ENCODE data around the gene ENTREP3. TPM values are rescaled to one million over a fixed set of nuclear protein-coding genes. Genes with fewer than 3 reads are reported as not detected.
"Not testable (repeated sequence)": the region's sequence is repeated elsewhere in the genome, so short reads cannot be mapped to it uniquely, and the experiment has no call there.

The ENTREP3 gene
- total RNA-seq, 1 donor, result 7.8 TPM

DNA sequence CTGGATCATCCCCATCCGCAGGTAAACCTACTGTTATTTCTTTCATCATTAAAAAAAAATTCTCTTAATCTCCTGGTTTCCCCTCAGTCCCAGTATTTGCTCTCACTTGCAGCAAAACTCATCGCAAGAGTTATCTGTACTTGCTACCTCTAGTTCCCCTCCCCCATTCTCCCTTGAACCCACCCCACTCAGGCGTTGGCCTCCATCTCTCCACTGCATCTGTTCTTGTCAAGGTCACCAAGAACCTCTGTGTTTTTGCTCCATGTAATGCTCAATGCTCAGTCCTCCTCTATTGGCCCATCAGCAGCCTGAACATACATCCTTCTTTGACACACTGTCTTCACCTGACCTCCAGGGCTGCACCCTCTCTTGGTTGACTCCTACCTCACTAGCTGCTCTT, 41.4 kb upstream of the ENTREP3 start:
- TF ChIP-seq, protein P1, sequence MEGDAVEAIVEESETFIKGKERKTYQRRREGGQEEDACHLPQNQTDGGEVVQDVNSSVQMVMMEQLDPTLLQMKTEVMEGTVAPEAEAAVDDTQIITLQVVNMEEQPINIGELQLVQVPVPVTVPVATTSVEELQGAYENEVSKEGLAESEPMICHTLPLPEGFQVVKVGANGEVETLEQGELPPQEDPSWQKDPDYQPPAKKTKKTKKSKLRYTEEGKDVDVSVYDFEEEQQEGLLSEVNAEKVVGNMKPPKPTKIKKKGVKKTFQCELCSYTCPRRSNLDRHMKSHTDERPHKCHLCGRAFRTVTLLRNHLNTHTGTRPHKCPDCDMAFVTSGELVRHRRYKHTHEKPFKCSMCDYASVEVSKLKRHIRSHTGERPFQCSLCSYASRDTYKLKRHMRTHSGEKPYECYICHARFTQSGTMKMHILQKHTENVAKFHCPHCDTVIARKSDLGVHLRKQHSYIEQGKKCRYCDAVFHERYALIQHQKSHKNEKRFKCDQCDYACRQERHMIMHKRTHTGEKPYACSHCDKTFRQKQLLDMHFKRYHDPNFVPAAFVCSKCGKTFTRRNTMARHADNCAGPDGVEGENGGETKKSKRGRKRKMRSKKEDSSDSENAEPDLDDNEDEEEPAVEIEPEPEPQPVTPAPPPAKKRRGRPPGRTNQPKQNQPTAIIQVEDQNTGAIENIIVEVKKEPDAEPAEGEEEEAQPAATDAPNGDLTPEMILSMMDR (IDR thresholded peaks at IDR 0.05; ENCODE audit: insufficient read depth, low read depth, low read length), result no peak
- no peak overlapping the region for H3K4me3 ChIP-seq (ENCODE audit: low read depth, low read length)
- no peak for DNase-seq (ENCODE audit: low read depth)

DNA sequence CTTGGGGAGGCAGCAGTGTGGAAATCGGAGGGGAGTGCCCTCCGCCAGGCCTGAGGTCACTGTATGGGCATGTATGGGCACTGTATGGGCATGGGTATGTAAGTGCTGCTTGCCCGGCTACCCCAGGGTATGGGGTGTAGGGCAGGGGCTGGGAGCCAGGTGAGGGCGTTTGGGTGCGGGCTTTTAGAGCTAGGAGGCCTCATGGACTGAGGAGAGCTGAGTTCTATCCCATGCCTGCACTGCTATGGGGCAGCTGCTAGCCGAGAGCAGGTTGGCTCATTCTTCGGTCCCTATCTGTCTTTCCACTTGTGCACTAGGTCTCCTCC, 40.6 kb upstream of the ENTREP3 start:
- no peak overlapping the region for H3K4me3 ChIP-seq (ENCODE audit: low read depth, low read length)
- DNase-seq (ENCODE audit: low read depth), result no peak
- TF ChIP-seq, protein P1 (IDR thresholded peaks at IDR 0.05; ENCODE audit: insufficient read depth, low read depth, low read length), result no peak

DNA sequence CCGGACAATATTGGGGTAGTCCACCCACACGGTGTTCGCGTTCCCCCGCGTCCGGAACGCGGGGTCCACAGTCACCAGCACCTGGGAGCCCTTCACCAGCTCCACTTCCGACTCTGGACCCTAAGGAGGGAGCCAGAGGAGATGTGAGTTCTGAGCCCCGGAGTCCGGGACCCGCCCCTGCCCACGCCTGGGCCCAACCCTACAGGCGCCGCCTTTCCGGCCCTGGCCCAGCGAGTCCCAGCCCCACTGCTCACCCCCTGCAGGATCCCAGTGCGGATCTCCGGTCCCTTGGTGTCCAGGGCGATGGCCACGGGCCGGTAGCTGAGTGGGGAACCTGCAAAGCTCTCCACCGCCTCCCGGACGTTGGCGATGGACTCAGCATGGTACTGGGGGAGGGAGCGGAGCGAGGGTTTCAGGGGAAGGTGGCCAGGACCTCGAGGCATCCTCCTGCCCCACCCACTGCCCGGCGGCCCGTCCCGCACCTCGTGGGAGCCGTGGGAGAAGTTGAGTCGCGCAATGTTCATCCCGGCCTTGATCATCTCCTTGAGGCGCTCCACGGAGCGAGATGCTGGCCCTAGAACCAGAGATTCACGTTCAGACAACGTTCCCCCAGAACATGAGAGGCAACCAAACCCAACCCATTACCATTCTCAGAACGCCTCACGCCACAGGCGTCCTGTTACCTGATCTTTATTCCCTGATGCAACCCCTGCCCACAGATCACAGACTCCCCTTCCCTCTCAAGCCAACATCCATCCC, 40.1 kb upstream of the ENTREP3 start:
- no peak overlapping the region for H3K4me3 ChIP-seq (ENCODE audit: low read depth, low read length)
- TF ChIP-seq, protein P1 (IDR thresholded peaks at IDR 0.05; ENCODE audit: insufficient read depth, low read depth, low read length), result no peak
- DNase-seq (ENCODE audit: low read depth), result no peak

DNA sequence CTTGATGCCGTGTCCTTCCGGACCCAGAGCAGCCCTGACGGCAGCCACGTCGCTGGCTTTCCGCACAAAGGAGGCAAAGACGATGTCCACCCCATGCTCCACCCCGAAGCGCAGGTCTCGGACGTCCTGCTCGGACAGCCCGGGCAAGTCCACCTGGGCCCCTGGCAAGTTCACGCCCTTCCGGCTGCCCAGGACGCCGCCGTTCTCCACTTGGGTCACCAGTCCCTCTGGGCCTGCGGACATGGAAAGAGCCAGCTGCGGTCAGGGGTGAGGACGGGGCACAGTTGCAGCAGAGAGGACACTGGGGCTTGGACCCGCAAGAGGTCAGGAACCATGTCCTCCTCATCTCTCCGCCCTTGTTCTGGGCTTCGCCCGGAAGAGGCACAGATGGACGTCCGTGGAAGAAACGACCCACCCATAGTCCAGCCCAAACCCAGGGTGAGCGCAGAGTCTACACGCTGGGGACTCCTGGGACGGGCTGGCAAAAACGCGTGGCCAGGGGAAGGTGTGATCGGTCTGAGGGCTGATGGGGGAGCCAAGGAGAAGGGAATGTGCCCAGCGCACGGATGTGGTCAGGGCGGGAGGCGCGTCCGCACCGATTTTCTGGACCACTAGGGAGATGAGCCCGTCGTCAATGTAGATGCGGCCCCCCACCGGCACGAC, 39.4 kb upstream of the ENTREP3 start:
- DNase-seq (ENCODE audit: low read depth), result no peak
- TF ChIP-seq, protein P1 (IDR thresholded peaks at IDR 0.05; ENCODE audit: insufficient read depth, low read depth, low read length), result no peak
- H3K4me3 ChIP-seq (ENCODE audit: low read depth, low read length), result no peak overlapping the region

DNA sequence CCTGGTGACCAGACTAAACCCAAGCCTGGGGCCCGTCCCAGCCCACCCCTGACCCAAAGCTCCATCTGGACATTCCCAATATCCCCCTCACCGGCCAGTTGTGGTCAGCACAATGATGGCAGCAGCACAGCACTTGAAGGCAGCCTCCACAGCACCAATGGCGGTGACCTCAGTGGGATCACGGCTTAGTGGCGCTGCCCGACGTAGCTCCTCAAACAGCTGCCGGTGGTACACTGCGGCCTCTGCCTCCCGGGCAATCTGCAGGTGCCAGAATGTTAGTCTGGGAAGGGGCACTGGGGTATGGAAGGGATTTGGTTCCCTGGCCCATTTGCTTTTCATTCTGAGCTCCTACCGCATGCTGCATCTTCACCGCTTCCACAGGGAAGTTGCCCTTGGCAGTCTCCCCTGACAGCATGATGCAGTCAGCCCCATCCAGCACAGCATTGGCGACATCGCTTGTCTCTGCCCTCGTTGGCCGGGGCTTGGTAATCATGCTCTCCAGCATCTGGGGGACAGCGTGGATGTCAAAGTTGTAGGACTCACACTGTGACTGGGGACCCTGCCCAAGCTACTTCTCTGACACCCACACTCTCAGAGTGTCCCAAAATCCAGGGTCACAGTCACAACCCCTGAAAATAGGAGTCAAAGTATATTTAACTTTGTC, 37.9 kb upstream of the ENTREP3 start:
- DNase-seq (ENCODE audit: low read depth), result no peak
- no peak overlapping the region for H3K4me3 ChIP-seq (ENCODE audit: low read depth, low read length)
- TF ChIP-seq, protein P1 (IDR thresholded peaks at IDR 0.05; ENCODE audit: insufficient read depth, low read depth, low read length), result no peak

DNA sequence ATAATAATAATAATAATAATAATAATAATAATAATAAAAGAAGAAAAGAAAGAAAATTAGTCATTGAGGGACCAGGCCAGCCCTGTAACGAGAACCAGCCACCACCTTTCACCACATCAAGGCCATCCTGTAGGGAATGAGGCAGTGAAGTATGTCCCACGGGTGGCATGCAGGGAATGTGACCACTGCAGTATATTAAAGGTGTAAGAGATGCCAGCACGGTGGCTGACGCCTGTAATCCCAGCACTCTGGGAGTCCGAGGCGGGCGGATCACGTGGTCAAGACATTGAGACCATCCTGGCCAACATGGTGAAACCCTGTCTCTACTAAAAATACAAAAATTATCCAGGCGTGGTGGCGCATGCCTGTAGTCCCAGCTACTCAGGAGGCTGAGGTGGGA, 35.7 kb upstream of the ENTREP3 start:
- not testable (repeated sequence) for DNase-seq (ENCODE audit: low read depth); H3K4me3 ChIP-seq (ENCODE audit: low read depth, low read length)

DNA sequence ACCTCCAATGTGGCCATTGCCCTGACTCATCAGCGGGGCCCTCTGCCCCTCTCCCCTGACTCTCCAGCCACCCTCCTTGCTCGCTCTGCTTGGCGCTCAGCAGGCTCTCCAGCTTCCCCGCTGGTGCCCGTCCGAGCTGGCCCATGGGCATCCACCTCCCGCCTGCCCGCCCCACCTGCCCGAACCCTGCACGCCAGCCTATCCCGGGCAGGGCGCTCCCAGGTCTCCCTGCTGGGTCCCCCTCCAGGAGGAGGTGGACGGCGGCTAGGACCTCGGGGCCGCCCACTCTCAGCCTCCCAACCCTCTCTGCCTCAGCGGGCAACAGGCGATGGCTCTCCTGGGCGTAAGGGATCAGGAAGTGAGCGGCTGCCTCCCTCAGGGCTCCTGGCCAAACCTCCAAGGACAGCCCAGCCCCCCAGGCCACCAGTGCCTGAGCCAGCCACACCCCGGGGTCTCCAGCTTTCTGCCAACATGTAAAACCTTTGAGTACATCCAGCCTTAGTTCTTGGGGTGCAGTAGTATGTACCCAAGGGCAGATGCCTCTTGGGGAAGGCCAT, 32.8 kb upstream of the ENTREP3 start:
- no peak overlapping the region for H3K4me3 ChIP-seq (ENCODE audit: low read depth, low read length)
- TF ChIP-seq, protein P1 (IDR thresholded peaks at IDR 0.05; ENCODE audit: insufficient read depth, low read depth, low read length), result no peak
- DNase-seq (ENCODE audit: low read depth), result no peak
